ENCODE results near the gene DHX15.

The DHX15 gene

GRCh38 chr4:24584211-24584850, at the start of gene DHX15:
Gene DHX15, minus strand, starts transcription at chr4:24584554. Its CDS starts 161 bp downstream, at chr4:24584393.
- peak; percentile 89 to 90 for DNase-seq (ENCODE audit: low read depth in 2 of 2)

- DNase-seq (ENCODE audit: low read depth in 2 of 2): no peak
Observed at GRCh38 chr4:24632011-24632410, 47.7 kb upstream of the DHX15 start.

- DNase-seq (ENCODE audit: low read depth in 2 of 2): no peak
Observed at GRCh38 chr4:24630937-24631336, 46.6 kb upstream of the DHX15 start.

- DNase-seq (ENCODE audit: low read depth in 2 of 2): no peak
Observed at GRCh38 chr4:24625091-24625490, 40.7 kb upstream of the DHX15 start.

- DNase-seq (ENCODE audit: low read depth in 2 of 2): no peak
Observed at GRCh38 chr4:24624381-24624780, 40.0 kb upstream of the DHX15 start.

GRCh38 chr4:24622146-24622834, 37.9 kb upstream of the DHX15 start:
- no peak for DNase-seq (ENCODE audit: low read depth in 2 of 2)

- no peak for DNase-seq (ENCODE audit: low read depth in 2 of 2)
Observed at GRCh38 chr4:24615977-24616376, 31.6 kb upstream of the DHX15 start.

- DNase-seq (ENCODE audit: low read depth in 2 of 2): no peak
Observed at GRCh38 chr4:24614881-24615280, 30.5 kb upstream of the DHX15 start.

- DNase-seq (ENCODE audit: low read depth in 2 of 2): no peak
Observed at GRCh38 chr4:24613502-24613901, 29.1 kb upstream of the DHX15 start.

- DNase-seq (ENCODE audit: low read depth in 2 of 2): no peak
Observed at GRCh38 chr4:24611575-24611974, 27.2 kb upstream of the DHX15 start.

- DNase-seq (ENCODE audit: low read depth in 2 of 2): no peak
Observed at GRCh38 chr4:24607334-24607733, 23.0 kb upstream of the DHX15 start.

GRCh38 chr4:24605216-24605615, 20.9 kb upstream of the DHX15 start:
- no peak for DNase-seq (ENCODE audit: low read depth in 2 of 2)

GRCh38 chr4:24604558-24605214, 20.3 kb upstream of the DHX15 start:
- DNase-seq (ENCODE audit: low read depth in 2 of 2): no peak

- no peak for DNase-seq (ENCODE audit: low read depth in 2 of 2)
Observed at GRCh38 chr4:24603343-24603742, 19.0 kb upstream of the DHX15 start.

- no peak for DNase-seq (ENCODE audit: low read depth in 2 of 2)
Observed at GRCh38 chr4:24601121-24601520, 16.8 kb upstream of the DHX15 start.

GRCh38 chr4:24599275-24599674, 14.9 kb upstream of the DHX15 start:
- DNase-seq (ENCODE audit: low read depth in 2 of 2): no peak

GRCh38 chr4:24598025-24598424, 13.7 kb upstream of the DHX15 start:
- no peak for DNase-seq (ENCODE audit: low read depth in 2 of 2)

- no peak for DNase-seq (ENCODE audit: low read depth in 2 of 2)
Observed at GRCh38 chr4:24595659-24596058, 11.3 kb upstream of the DHX15 start.

- DNase-seq (ENCODE audit: low read depth in 2 of 2): no peak
Observed at GRCh38 chr4:24594887-24595286, 10.5 kb upstream of the DHX15 start.

GRCh38 chr4:24589448-24589847, 5.1 kb upstream of the DHX15 start:
- no peak for DNase-seq (ENCODE audit: low read depth in 2 of 2)

- DNase-seq (ENCODE audit: low read depth in 2 of 2): no peak
Observed at GRCh38 chr4:24588216-24588954, 4.0 kb upstream of the DHX15 start.

- peak; percentile 17 to 27 for DNase-seq (ENCODE audit: low read depth in 2 of 2)
Observed at GRCh38 chr4:24583451-24584210, 723 bp downstream of the DHX15 start.

Data from stimulated activated CD8-positive, alpha-beta memory T cell treated with anti-CD3 and anti-CD28 coated beads, Interleukin-15, amount 100 ng/mL, for 48 hours (primary cell).